Spinal cord (tissue), 10 donors: ENCODE results near the gene ATP2B1. TPM values are rescaled to one million over a fixed set of nuclear protein-coding genes. Genes with fewer than 3 reads are reported as not detected.

Experiments used
- DNase-seq, 6 donors: peaks; one replicate each; pipeline versions ENCODE4 v3.0.0 to v3.0.0-alpha.2; 2013 to 2015; ENCODE audit warnings: low spot score in 6 of 6, low read depth in 4 of 6
- H3K27ac ChIP-seq: one replicate; pipeline ENCODE4 v1.5.1; 2013; ENCODE audit warnings: low read depth, low read length, control low read depth
- H3K27me3 ChIP-seq: one replicate; pipeline ENCODE4 v1.6.1; 2013; ENCODE audit warnings: low read length; ENCODE audit not compliant: control insufficient read depth, insufficient read depth
- H3K36me3 ChIP-seq: one replicate; pipeline ENCODE4 v1.6.1; 2013; ENCODE audit warnings: low read length; ENCODE audit not compliant: control insufficient read depth, insufficient read depth
- H3K4me1 ChIP-seq: one replicate; pipeline ENCODE4 v1.6.1; 2013; ENCODE audit warnings: low read length; ENCODE audit not compliant: control insufficient read depth, insufficient read depth
- H3K4me3 ChIP-seq: one replicate; pipeline ENCODE4 v1.5.1; 2013; ENCODE audit warnings: low read depth, low read length, control low read depth
- H3K9me3 ChIP-seq: one replicate; pipeline ENCODE4 v1.6.1; 2013; ENCODE audit warnings: low read length; ENCODE audit not compliant: control insufficient read depth, insufficient read depth
- WGBS: methylation state at CpG from one replicate; pipeline ENCODE4 v1.1.5; 2013; ENCODE audit warnings: missing lambda C conversion rate; ENCODE audit not compliant: insufficient coverage; 5-methylcytosine and 5-hydroxymethylcytosine counted together
- polyA plus RNA-seq, 2 donors: library from polyadenylated mRNA; unstranded; fragments of 120-200 nt; gene quantifications; one replicate each; pipeline ENCODE4 v1.2.1, GENCODE V29; 2013; ENCODE audit not compliant: insufficient read length in 2 of 2
- total RNA-seq, 2 donors: library from RNA; depleted of rRNA in 1 of 2; stranded (reverse); fragments of 120-200 nt in 1 of 2; fragments of >200 nt in 1 of 2; gene quantifications; one replicate each; pipeline versions ENCODE4 v1.2.3 to v1.2.4, GENCODE V29; 2013 to 2014
- donor health status: healthy.

The ATP2B1 gene
- total and polyA plus RNA-seq, 4 donors: 70.1 to 158 (median 82.4) TPM

DNA sequence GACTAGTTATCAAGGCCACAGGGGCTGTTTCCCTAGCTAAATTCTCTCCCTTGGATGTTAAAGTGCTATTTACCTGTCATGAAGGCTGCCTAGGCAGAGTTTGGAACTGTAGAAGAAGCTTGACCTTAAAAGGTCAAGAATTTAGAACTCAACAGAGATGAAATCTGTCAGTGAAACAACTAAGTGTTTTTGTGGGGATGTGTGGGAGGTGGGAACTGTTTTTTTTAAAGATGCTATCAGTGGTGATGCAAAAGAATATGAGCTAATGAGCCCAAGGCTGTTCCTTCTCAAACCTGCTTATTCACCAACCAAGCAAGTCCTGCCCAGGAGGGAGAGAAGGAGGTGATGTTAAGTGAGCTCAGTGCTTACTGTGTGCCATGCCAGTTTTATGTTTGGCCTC lies 142.0 kb downstream of the ATP2B1 start:
- no peak overlapping the region for H3K4me3 ChIP-seq
- H3K4me1 ChIP-seq: no peaks in the 10 kb centered on the region
- no peaks in the 10 kb centered on the region for H3K27me3 ChIP-seq
- H3K36me3 ChIP-seq: no peaks in the 10 kb centered on the region
- no peak for DNase-seq
- H3K27ac ChIP-seq: no peak overlapping the region
- no peaks in the 10 kb centered on the region for H3K9me3 ChIP-seq

DNA sequence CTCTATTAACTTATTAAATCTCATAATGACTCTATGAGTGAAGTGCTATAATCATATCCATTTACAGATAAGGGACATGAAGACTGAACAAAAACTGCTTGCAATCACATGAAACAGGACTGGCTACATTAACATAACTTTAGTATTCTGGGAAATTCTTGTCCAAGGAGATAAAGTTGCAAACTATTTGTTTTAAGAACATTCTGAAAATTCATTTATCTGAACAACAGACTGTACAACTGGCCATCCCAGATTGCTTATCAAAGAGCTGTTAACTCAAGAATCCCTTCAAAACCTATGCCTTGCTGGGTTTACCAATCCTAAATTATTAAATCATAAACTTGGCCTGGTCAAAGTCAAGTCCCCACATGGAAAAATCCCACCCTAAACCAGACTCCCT lies 143.6 kb downstream of the ATP2B1 start:
- no peak for DNase-seq
- Histone ChIP-seq H3K27me3 (no peaks in the 10 kb centered on the region), H3K4me1 (no peaks in the 10 kb centered on the region), H3K27ac (no peak overlapping the region), H3K9me3 (no peaks in the 10 kb centered on the region), H3K4me3 (no peak overlapping the region), H3K36me3 (no peaks in the 10 kb centered on the region)

GRCh38 chr12:89559753-89560152 lies 148.9 kb downstream of the ATP2B1 start:
- no peak for DNase-seq
- H3K9me3 ChIP-seq: no peaks in the 10 kb centered on the region
- 88% methylated on average over 9 of the region's 10 CpGs for WGBS
- no peaks in the 10 kb centered on the region for H3K27me3 ChIP-seq
- H3K4me3 ChIP-seq: no peak overlapping the region
- H3K36me3 ChIP-seq: no peaks in the 10 kb centered on the region
- no peak overlapping the region for H3K27ac ChIP-seq
- H3K4me1 ChIP-seq: no peaks in the 10 kb centered on the region

DNA sequence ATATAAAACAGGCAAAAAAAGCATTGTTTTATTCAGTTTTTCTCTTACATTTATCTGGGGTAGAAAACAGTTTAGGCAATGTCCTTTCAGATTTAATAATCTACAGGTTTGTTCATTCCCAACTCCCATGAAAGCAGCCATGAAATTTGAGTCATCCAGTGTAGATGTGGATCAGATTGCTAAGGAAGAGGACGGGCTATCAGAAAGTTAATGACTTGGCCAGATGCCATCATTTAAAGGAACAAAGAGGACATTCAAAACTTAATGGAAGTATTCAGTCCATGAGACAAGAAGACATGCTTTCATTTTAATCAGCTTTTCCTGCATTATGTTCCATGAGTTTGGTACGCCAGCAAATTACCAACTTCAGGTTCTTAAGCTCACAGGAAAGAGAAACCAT lies 151.7 kb downstream of the ATP2B1 start:
- Histone ChIP-seq H3K4me3 (no peak overlapping the region), H3K36me3 (no peaks in the 10 kb centered on the region), H3K27me3 (no peaks in the 10 kb centered on the region), H3K4me1 (no peaks in the 10 kb centered on the region), H3K27ac (no peak overlapping the region), H3K9me3 (no peaks in the 10 kb centered on the region)
- WGBS: 80% methylated on average over 1 of the region's 2 CpGs
- DNase-seq: peak in 2 of 6 donors; percentile 52 to 57

- no CpG with 5 or more reads among the region's 1 CpG for WGBS
- Histone ChIP-seq H3K4me3 (no peak overlapping the region), H3K9me3 (no peaks in the 10 kb centered on the region), H3K4me1 (no peaks in the 10 kb centered on the region), H3K27me3 (no peaks in the 10 kb centered on the region), H3K27ac (no peak overlapping the region), H3K36me3 (no peaks in the 10 kb centered on the region)
- no peak for DNase-seq
These were observed 156.3 kb downstream of the ATP2B1 start for GRCh38 chr12:89552376-89552775.

DNA sequence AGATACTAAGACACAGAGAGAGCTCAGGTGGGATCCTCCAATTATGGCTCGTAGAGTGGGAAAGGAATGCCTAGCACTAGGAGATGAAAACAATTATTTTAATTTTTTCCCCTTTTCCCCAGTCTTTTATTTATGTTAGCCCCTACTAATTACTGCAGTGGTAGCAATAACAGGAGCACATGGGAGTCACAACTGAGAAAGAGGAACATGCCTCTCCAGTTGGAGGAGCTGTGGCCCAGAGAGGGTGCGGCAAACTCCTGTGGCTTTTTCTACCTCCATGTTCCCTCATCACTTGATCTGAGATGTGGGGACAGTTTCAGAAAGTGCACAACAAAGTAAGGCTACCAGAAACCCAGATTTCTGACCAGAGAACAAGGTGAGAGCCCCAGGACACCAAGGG lies 156.9 kb downstream of the ATP2B1 start:
- no peak for DNase-seq

GRCh38 chr12:89547101-89547500 lies 161.5 kb downstream of the ATP2B1 start:
- Histone ChIP-seq H3K27ac (no peak overlapping the region), H3K4me1 (peaks cover 3% of the 10 kb centered on the region), H3K9me3 (no peaks in the 10 kb centered on the region), H3K36me3 (no peaks in the 10 kb centered on the region), H3K27me3 (no peaks in the 10 kb centered on the region), H3K4me3 (no peak overlapping the region)
- no CpG with 5 or more reads among the region's 4 CpGs for WGBS
- DNase-seq: no peak

More for the DNA sequence above, 156.9 kb downstream of the ATP2B1 start:
- Histone ChIP-seq H3K9me3 (no peaks in the 10 kb centered on the region), H3K4me1 (no peaks in the 10 kb centered on the region), H3K36me3 (no peaks in the 10 kb centered on the region), H3K27ac (no peak overlapping the region), H3K27me3 (no peaks in the 10 kb centered on the region), H3K4me3 (no peak overlapping the region)
- no CpG with 5 or more reads among the region's 2 CpGs for WGBS

DNA sequence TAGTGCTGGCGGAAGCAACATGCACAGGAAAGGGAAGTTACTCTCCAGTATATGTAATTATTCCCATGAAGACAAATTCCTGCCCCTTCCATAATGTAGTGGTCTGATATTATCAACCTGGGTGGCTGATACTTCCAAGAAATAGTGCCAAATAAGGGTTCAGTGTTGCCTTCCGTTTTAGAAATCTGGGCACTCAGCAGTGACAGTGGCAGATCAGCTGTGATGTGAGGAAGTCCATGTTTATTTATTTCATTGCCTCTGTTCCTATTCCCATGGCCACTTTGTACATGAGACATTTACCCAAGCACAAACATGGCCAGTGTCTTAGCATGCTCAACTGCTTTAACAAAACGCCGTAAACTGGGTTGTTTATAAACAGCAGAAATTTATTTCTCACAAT lies 162.5 kb downstream of the ATP2B1 start:
- Histone ChIP-seq H3K36me3 (no peaks in the 10 kb centered on the region), H3K4me1 (peaks cover 3% of the 10 kb centered on the region), H3K9me3 (no peaks in the 10 kb centered on the region), H3K27me3 (no peaks in the 10 kb centered on the region), H3K27ac (no peak overlapping the region), H3K4me3 (no peak overlapping the region)
- DNase-seq: no peak
- WGBS: 92% methylated on average over 2 of the region's 4 CpGs

- no peak overlapping the region for H3K27ac ChIP-seq
- no peaks in the 10 kb centered on the region for H3K9me3 ChIP-seq
- no peaks in the 10 kb centered on the region for H3K36me3 ChIP-seq
- H3K4me3 ChIP-seq: no peak overlapping the region
- H3K27me3 ChIP-seq: no peaks in the 10 kb centered on the region
- 29% methylated on average over 3 of the region's 6 CpGs for WGBS
- peak in 2 of 6 donors; percentile 28 to 52 for DNase-seq
- peaks cover 3% of the 10 kb centered on the region for H3K4me1 ChIP-seq
These were observed 163.9 kb downstream of the ATP2B1 start for GRCh38 chr12:89544681-89545184.

- DNase-seq: no peak
- Histone ChIP-seq H3K36me3 (no peaks in the 10 kb centered on the region), H3K4me3 (no peak overlapping the region), H3K27ac (no peak overlapping the region), H3K9me3 (no peaks in the 10 kb centered on the region), H3K27me3 (no peaks in the 10 kb centered on the region), H3K4me1 (peaks cover 3% of the 10 kb centered on the region)
- 78% methylated on average over 1 of the region's 1 CpG for WGBS
These were observed 164.6 kb downstream of the ATP2B1 start for GRCh38 chr12:89544022-89544421.
